Transverse colon (tissue), 4 donors: ENCODE data around the gene GPR39. TPM values are rescaled to one million over a fixed set of nuclear protein-coding genes. Genes with fewer than 3 reads are reported as not detected.

Experiments used
- DNase-seq: peaks from one replicate; pipeline ENCODE4 v3.0.0-alpha.2; 2019
- H3K27ac ChIP-seq, 4 donors: fragments of 200-600 bp; sonication (generic); 2 replicates each; pipeline ENCODE4 v1.5.1; 2016 to 2018; ENCODE audit warnings: inconsistent platforms in 4 of 4
- H3K27me3 ChIP-seq: fragments of 200-600 bp; sonication (generic); 2 replicates; pipeline ENCODE4 v1.5.1; 2017; ENCODE audit warnings: inconsistent platforms
- H3K36me3 ChIP-seq, 4 donors: fragments of 200-600 bp; sonication (generic); 2 replicates each; pipeline ENCODE4 v1.5.1; 2017 to 2019; ENCODE audit warnings: inconsistent platforms in 4 of 4
- H3K4me1 ChIP-seq, 4 donors: fragments of 200-600 bp; sonication (generic); 2 replicates each; pipeline ENCODE4 v1.5.1; 2017 to 2020; ENCODE audit warnings: inconsistent platforms in 4 of 4
- H3K4me3 ChIP-seq, 4 donors: fragments of 200-600 bp; sonication (generic); 1 replicate in 1 of 4; 2 replicates in 3 of 4; pipeline versions ENCODE4 v1.5.1 to v1.6.1; 2017 to 2019; ENCODE audit warnings: inconsistent platforms in 4 of 4
- H3K9me3 ChIP-seq, 2 donors: fragments of 200-600 bp; sonication (generic); 2 replicates each; pipeline ENCODE4 v1.5.1; 2017 to 2019; ENCODE audit warnings: inconsistent platforms in 2 of 2
- EP300 ChIP-seq: sonication (generic); formaldehyde crosslinking; IDR thresholded peaks from one replicate; pipeline ENCODE4 v1.6.1; 2017; ENCODE audit warnings: antibody characterized with exemption, low read depth
- POLR2A ChIP-seq: fragments of 450-650 bp; IDR thresholded peaks from one replicate; pipeline ENCODE4 v1.6.1; 2016; ENCODE audit warnings: antibody characterized with exemption, mild to moderate bottlenecking, moderate library complexity
- POLR2AphosphoS5 ChIP-seq, 3 donors: sonication (generic); formaldehyde crosslinking; IDR thresholded peaks; one replicate each; pipeline ENCODE4 v1.6.1; 2016; ENCODE audit warnings: antibody characterized with exemption in 3 of 3
- WGBS, 2 donors: methylation state at CpG; one replicate each; pipeline ENCODE4 v1.1.5; 2018; ENCODE audit warnings: low coverage in 1 of 2; 5-methylcytosine and 5-hydroxymethylcytosine counted together
- in situ Hi-C, 4 donors: fragments of 200-750 bp; cut with MboI; loops; one replicate each; pipeline versions ENCODE4 v1.15.0 to v1.15.1; 2017; ENCODE audit warnings: low sequenced_read_pairs in 3 of 4, low pct_ligation_motif_present in 1 of 4, low pct_unique_long_range_greater_than_20kb in 1 of 4
- intact Hi-C: fragments of 100-400 bp; cut with DNase I; formaldehyde crosslinking; loops from one replicate; pipeline ENCODE4 v1.15.1; 2023; ENCODE audit warnings: low total_unique reads
- small RNA-seq, 4 donors: library from RNA; depleted of rRNA; stranded (forward); fragments of <200 nt; gene quantifications; one replicate each; pipeline ENCODE3, GENCODE V24; 2016
- total RNA-seq, 4 donors: library from RNA; depleted of rRNA; stranded (reverse); fragments of >200 nt; gene quantifications; one replicate each; pipeline ENCODE4 v1.1.0, GENCODE V29; 2016
- TF ChIP-seq, protein P1 (sequence below), 5 experiments: fragments of 200-600 bp in 3 of 5; fragments of 450-650 bp in 2 of 5; sonication (generic) in 3 of 5; IDR thresholded peaks; 1 replicate in 2 of 5; 2 replicates in 3 of 5; pipeline ENCODE4 v1.5.1; 2016 to 2017; ENCODE audit warnings: antibody characterized with exemption in 5 of 5, inconsistent platforms in 3 of 5, mild to moderate bottlenecking in 2 of 5, moderate library complexity in 1 of 5

The GPR39 gene
- total RNA-seq, 4 donors from 2014 or later, result 26.3 to 85.3 (median 39.6) TPM

DNA sequence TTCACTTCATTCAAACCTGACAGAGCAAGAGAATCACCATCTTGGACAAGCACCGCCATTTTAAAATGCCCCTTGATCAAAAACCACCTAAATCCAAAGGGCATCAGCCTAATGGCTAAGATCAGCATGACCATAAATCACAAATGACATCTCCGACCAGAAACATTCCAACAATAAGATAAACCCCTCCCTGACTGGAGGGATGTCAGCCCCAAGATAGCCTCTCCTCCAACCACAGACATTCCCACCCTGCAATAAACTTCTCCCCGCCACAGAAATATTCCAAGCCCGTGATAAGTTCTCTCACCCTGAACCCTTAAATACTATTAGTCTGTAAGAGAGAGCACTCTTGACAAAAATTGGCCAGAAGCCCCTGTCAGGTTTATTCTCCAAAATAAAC, 275.0 kb downstream of the GPR39 start:
- WGBS, 2 donors, result 86 to 100% methylated on average over 1 to 4 of the region's 4 CpGs

DNA sequence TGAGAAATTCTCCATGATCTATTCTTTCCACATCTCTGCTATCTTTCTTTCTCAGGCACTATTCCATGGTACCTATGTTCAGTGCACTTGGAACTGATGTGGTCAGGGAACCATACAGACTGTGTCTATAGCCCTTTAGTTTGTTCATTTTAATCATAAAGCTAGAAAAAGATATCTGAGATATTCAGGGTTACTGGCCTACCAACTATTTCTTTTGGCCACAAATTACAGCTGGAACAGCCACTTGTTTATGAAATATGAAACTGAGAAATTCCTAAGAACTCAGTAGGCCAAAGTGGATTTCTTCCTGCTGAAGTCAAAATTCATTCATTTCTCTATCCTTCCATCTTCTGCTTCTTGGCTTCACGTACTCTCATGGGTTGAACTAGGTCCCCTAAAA, 276.2 kb downstream of the GPR39 start:
- in situ Hi-C loops (no loop called here), intact Hi-C loops (no loop called here)
- Histone ChIP-seq H3K36me3 (no peaks in the 10 kb centered on the region), H3K27me3 (no peaks in the 10 kb centered on the region), H3K9me3 (no peaks in the 10 kb centered on the region), H3K4me1 (no peaks in the 10 kb centered on the region), H3K27ac (no peak overlapping the region), H3K4me3 (no peak overlapping the region)
- 90 to 93% methylated on average over 1 of the region's 1 CpG for WGBS, 2 donors
- DNase-seq, result no peak
- TF ChIP-seq, protein P1, sequence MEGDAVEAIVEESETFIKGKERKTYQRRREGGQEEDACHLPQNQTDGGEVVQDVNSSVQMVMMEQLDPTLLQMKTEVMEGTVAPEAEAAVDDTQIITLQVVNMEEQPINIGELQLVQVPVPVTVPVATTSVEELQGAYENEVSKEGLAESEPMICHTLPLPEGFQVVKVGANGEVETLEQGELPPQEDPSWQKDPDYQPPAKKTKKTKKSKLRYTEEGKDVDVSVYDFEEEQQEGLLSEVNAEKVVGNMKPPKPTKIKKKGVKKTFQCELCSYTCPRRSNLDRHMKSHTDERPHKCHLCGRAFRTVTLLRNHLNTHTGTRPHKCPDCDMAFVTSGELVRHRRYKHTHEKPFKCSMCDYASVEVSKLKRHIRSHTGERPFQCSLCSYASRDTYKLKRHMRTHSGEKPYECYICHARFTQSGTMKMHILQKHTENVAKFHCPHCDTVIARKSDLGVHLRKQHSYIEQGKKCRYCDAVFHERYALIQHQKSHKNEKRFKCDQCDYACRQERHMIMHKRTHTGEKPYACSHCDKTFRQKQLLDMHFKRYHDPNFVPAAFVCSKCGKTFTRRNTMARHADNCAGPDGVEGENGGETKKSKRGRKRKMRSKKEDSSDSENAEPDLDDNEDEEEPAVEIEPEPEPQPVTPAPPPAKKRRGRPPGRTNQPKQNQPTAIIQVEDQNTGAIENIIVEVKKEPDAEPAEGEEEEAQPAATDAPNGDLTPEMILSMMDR (IDR thresholded peaks at IDR 0.05), result no peak
- TF ChIP-seq EP300 (no peak), POLR2A (no peak), POLR2AphosphoS5 (IDR thresholded peaks at IDR 0.05) (no peak)

More for the DNA sequence above, 275.0 kb downstream of the GPR39 start:
- Histone ChIP-seq H3K27ac (no peak overlapping the region), H3K27me3 (no peaks in the 10 kb centered on the region), H3K4me1 (no peaks in the 10 kb centered on the region), H3K9me3 (no peaks in the 10 kb centered on the region), H3K4me3 (no peak overlapping the region), H3K36me3 (no peaks in the 10 kb centered on the region)
- no peak for DNase-seq
- in situ Hi-C loops (no loop called here), intact Hi-C loops (no loop called here)
- TF ChIP-seq, protein P1 (IDR thresholded peaks at IDR 0.05), result no peak
- TF ChIP-seq EP300 (no peak), POLR2AphosphoS5 (IDR thresholded peaks at IDR 0.05) (no peak), POLR2A (no peak)

Small RNA genes lying within 50 kb of the gene (small RNA-seq; reads per million reads assigned to genes)
- gene RNU6-175P, result 0 reads per million in 4 donors
